ENCODE data around the gene MAPK11. TPM values are rescaled to one million over a fixed set of nuclear protein-coding genes. Genes with fewer than 3 reads are reported as not detected.
"Not testable (repeated sequence)": the region's sequence is repeated elsewhere in the genome, so short reads cannot be mapped to it uniquely, and the experiment has no call there.

The MAPK11 gene
- total RNA-seq, 4 donors from 2014 or later, result 0.65 to 8.1 (median 2.9) TPM

DNA sequence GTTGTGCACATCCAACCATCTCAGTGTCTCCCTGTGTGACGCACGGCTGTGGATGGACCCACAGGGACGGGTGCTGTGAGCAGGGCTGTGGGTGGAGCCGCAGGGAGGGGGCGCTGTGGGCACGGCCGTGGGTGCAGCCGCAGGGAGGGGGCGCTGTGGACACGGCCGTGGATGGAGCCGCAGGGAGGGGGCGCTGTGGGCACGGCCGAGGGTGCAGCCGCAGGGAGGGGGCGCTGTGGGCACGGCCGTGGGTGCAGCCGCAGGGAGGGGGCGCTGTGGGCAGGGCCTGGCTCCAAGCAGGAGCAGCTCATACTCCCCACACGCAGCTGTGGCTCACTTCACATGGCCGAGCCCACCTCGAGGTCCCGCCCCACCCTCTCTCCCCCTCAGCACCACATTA is 6.0 kb upstream of the MAPK11 start:
- intact Hi-C loops (cut with DNase I; ENCODE audit: low total_unique reads), result loop anchor here (10.0 kb wide), 1 partner anchor 49 kb away; the partner anchor contains the start of gene DENND6B
- no peak for DNase-seq (ENCODE audit: low spot score in 2 of 2)
- TF ChIP-seq POLR2A (IDR thresholded peaks at IDR 0.05), result no peak
- TF ChIP-seq, protein P1, sequence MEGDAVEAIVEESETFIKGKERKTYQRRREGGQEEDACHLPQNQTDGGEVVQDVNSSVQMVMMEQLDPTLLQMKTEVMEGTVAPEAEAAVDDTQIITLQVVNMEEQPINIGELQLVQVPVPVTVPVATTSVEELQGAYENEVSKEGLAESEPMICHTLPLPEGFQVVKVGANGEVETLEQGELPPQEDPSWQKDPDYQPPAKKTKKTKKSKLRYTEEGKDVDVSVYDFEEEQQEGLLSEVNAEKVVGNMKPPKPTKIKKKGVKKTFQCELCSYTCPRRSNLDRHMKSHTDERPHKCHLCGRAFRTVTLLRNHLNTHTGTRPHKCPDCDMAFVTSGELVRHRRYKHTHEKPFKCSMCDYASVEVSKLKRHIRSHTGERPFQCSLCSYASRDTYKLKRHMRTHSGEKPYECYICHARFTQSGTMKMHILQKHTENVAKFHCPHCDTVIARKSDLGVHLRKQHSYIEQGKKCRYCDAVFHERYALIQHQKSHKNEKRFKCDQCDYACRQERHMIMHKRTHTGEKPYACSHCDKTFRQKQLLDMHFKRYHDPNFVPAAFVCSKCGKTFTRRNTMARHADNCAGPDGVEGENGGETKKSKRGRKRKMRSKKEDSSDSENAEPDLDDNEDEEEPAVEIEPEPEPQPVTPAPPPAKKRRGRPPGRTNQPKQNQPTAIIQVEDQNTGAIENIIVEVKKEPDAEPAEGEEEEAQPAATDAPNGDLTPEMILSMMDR (IDR thresholded peaks at IDR 0.05), result no peak
- WGBS, 2 donors, result 51 to 54% methylated on average over 25 of the region's 25 CpGs
- no peak overlapping the region for H3K4me3 ChIP-seq (ENCODE audit: low read depth, poor library complexity, severe bottlenecking)

DNA sequence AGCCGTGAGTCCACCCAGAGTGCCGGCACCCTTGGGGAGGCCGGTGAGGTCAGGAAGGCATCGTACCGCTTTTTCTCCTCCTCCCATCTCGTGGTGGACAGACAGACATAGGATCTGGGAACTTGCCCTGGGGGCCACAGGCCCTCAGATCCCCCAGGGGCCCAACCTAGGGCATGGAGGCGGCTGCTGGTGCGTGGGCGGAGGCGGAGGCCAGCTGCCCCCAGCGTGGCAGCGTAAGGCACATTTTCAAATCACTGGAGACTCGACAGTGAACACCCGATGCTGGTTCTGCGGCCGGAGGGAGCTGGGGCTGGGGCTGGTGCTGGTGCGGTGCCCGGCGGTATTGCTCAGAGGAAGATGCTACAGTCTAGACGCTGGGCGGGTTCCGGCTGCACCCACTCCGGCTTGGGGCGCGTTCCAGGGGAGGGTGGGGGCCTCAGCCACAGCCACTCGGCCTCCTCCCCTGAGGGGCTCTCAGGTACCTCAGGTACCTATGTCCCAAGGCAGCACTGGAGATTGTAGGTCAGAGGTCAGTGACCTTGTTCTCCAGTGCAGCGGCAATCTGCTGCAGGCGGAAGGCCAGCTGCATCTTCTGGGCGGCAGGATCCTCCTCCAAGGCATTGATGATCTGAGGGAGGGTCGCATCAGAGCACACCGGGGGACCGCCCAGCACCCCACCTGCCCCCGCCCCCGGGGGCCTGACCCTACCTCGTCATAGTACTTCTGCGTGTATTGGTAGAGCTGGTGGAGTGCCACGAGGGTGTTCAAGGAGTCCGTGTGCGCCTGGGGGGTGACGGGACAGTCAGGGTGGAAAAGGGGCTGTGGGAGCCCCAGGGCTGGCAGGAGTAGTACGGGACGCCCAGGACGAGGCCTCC is 5.2 kb upstream of the MAPK11 start:
- TF ChIP-seq POLR2A (IDR thresholded peaks at IDR 0.05), result no peak
- TF ChIP-seq, protein P1 (IDR thresholded peaks at IDR 0.05), result no peak
- no peak for DNase-seq (ENCODE audit: low spot score in 2 of 2)
- 74 to 78% methylated on average over 34 to 37 of the region's 43 CpGs for WGBS, 2 donors
- no peak overlapping the region for H3K4me3 ChIP-seq (ENCODE audit: low read depth, poor library complexity, severe bottlenecking)
- intact Hi-C loops (cut with DNase I; ENCODE audit: low total_unique reads), result loop anchor here (10.0 kb wide), 1 partner anchor 49 kb away; the partner anchor contains the start of gene DENND6B

DNA sequence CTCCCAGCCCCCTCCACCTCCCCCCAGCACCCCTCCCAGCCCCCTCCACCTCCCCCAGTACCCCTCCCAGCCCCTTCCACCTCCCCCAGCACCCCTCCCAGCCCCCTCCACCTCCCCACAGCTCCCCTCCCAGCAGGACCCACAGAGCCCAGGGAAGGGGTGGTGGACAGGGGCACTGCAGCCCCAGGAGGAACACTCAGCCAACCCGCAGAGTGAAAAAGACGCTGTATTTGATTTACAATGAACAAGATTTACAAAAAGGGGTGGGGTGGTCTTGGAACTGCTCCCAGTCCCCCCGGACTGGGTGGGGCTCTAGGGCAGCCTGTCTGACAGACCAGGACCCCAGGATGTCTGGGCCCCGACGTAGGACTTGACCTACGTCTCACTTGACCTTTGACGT is 4.6 kb upstream of the MAPK11 start:
- no peak overlapping the region for H3K4me3 ChIP-seq (ENCODE audit: low read depth, poor library complexity, severe bottlenecking)
- 41 to 79% methylated on average over 3 to 7 of the region's 7 CpGs for WGBS, 2 donors
- TF ChIP-seq POLR2A (IDR thresholded peaks at IDR 0.05), result no peak
- intact Hi-C loops (cut with DNase I; ENCODE audit: low total_unique reads), result loop anchor here (10.0 kb wide), 1 partner anchor 50 kb away; the partner anchor contains the start of gene DENND6B
- no peak for DNase-seq (ENCODE audit: low spot score in 2 of 2)

DNA sequence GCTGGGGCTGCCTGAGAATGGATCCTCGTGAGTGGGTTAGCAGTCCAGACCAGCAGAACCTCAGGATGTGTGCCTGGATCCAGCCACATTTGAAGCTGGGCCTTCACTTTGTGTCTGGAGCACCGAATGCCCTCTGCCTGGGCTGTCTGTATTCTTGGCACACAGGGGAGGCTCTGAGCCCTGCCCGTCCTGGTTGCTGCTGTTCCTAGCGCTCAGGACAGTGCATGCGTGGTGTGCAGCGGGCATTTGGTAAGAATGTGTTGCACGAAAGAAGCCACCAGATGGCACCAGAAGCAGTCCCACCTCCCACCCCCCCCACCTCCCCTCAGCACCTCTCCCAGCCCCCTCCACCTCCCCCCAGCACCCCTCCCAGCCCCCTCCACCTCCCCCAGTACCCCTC is 4.1 kb upstream of the MAPK11 start:
- intact Hi-C loops (cut with DNase I; ENCODE audit: low total_unique reads), result loop anchor here (10.0 kb wide), 1 partner anchor 50 kb away; the partner anchor contains the start of gene DENND6B
- TF ChIP-seq POLR2A (IDR thresholded peaks at IDR 0.05), result no peak
- TF ChIP-seq, protein P1 (IDR thresholded peaks at IDR 0.05), result no peak
- DNase-seq (ENCODE audit: low spot score in 2 of 2), result no peak
- no peak overlapping the region for H3K4me3 ChIP-seq (ENCODE audit: low read depth, poor library complexity, severe bottlenecking)
- WGBS, 2 donors, result 23 to 27% methylated on average over 7 of the region's 7 CpGs

DNA sequence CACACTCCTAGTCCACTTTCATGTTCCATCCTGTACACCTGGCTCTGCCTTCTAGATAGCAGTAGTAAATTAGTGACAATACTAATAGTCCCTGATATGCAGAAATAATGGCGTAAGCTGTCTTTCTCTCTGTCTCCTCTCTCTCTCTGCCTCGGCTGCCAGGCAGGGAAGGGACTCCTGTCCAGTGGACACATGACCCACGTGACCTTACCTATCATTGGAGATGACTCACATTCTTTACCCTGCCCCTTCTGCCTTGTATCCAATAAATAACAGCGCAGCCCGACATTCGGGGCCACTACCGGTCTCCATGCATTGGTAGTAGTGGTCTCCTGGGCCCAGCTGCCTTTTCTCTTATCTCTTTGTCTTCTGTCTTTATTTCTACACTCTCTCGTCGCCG is 3.6 kb upstream of the MAPK11 start:
- H3K4me3 ChIP-seq (ENCODE audit: low read depth, poor library complexity, severe bottlenecking); DNase-seq (ENCODE audit: low spot score in 2 of 2): not testable (repeated sequence)
- intact Hi-C loops (cut with DNase I; ENCODE audit: low total_unique reads), result loop anchor here (10.0 kb wide), 1 partner anchor 51 kb away; the partner anchor contains the start of gene DENND6B
- 80 to 84% methylated on average over 10 of the region's 10 CpGs for WGBS, 2 donors

DNA sequence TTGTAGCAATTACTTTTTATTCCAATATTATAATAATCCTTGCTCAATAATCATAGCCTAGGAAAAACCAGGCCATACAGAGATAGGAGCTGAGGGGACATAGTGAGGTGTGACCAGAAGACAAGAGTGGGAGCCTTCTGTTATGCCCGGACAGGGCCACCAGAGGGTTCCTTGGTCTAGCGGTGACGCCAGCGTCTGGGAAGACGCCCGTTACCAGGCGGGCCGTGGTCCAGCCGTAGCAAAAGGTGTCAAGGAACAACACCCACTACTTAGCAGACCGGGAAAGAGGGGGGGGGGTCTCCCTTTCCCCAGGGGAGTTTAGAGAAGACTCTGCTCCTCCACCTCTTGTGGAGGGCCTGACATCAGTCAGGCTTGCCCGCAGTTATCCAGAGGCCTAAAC is 3.2 kb upstream of the MAPK11 start:
- H3K4me3 ChIP-seq (ENCODE audit: low read depth, poor library complexity, severe bottlenecking); DNase-seq (ENCODE audit: low spot score in 2 of 2): not testable (repeated sequence)
- 27 to 39% methylated on average over 10 to 11 of the region's 11 CpGs for WGBS, 2 donors
- intact Hi-C loops (cut with DNase I; ENCODE audit: low total_unique reads), result loop anchor here (10.0 kb wide), 1 partner anchor 51 kb away; the partner anchor contains the start of gene DENND6B

DNA sequence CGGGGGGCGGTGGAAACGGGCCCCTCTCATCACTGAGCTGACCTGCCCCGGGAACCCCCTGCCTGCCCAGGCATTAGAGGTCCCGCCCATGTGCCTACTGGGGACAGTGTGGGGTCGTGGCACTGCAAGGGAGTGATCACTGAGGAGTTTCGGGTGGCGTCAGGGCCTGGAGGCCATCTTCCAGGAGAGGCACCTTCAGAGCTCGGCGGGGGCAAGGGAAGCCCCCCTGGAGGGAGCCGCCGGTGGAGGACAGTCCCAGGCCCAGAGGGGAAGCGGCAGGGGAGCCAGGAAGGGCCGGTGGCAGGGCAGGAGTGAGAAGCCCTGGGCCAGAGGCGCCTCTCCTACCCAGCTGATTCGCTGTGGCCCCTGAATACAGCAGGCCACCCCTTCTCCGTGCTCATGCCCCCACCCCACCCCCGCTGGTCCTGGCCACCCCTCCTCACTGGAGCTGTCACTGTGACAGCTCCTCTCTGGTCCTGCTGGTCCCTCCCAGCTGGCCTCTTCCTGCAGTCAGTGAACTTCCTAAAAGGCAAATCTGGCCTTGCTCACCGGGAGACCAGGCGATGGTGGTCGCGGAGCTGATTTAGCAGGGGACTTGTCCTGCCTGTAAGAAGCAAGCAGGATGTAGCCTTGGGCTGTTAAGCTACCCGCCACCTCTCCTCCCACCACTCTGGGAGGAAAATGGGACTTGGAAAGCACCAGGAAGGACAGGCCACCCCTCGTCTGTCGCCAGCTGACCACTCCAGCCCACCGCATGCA is 2.0 kb upstream of the MAPK11 start:
- TF ChIP-seq POLR2A (IDR thresholded peaks at IDR 0.05), result no peak
- TF ChIP-seq, protein P1 (IDR thresholded peaks at IDR 0.05), result no peak
- DNase-seq (ENCODE audit: low spot score in 2 of 2), result no peak
- H3K4me3 ChIP-seq (ENCODE audit: low read depth, poor library complexity, severe bottlenecking), result no peak overlapping the region
- WGBS, 2 donors, result 46 to 59% methylated on average over 21 to 22 of the region's 26 CpGs
- intact Hi-C loops (cut with DNase I; ENCODE audit: low total_unique reads), result loop anchor here (10.0 kb wide), 1 partner anchor 53 kb away; the partner anchor contains the start of gene DENND6B

Data from lower leg skin (tissue), 4 donors.